Astrocyte (in vitro differentiated cells and primary cell): ENCODE measurements around the gene BRF1. TPM values are rescaled to one million over a fixed set of nuclear protein-coding genes. Genes with fewer than 3 reads are reported as not detected.
A peak's percentile ranks its signal among the peaks of the same experiment; 100 is the strongest.
"Not testable (repeated sequence)": the region's sequence is repeated elsewhere in the genome, so short reads cannot be mapped to it uniquely, and the experiment has no call there.

ENCODE experiments used
- DNase-seq: peaks from one replicate; pipeline ENCODE4 v3.0.0-alpha.2; 2010; ENCODE audit warnings: low read depth
- FAIRE-seq: peaks from 2 replicates; lab custom pipeline; 2011; peaks lifted over from hg19 to GRCh38; lab: Jason Lieb, UNC
- H2AFZ ChIP-seq: 2 replicates; pipeline ENCODE4 v1.6.0; 2012; ENCODE audit warnings: low read depth, low read length, inconsistent platforms
- H3K27ac ChIP-seq: 2 replicates; pipeline ENCODE4 v1.5.1; 2011; ENCODE audit warnings: low read depth, low read length, inconsistent platforms
- H3K27me3 ChIP-seq: 2 replicates; pipeline ENCODE4 v1.6.0; 2011; ENCODE audit warnings: low read length, inconsistent platforms; ENCODE audit not compliant: insufficient read depth
- H3K36me3 ChIP-seq: 2 replicates; pipeline ENCODE4 v1.5.1; 2011; ENCODE audit warnings: low read length, inconsistent platforms; ENCODE audit not compliant: insufficient read depth
- H3K4me1 ChIP-seq: 2 replicates; pipeline ENCODE4 v1.5.1; 2011; ENCODE audit warnings: low read length, inconsistent platforms; ENCODE audit not compliant: insufficient read depth
- H3K4me2 ChIP-seq: 2 replicates; pipeline ENCODE4 v1.6.0; 2012; ENCODE audit warnings: low read length, inconsistent platforms
- H3K4me3 ChIP-seq: 2 replicates; pipeline ENCODE4 v1.5.1; 2011; ENCODE audit warnings: low read depth, mild to moderate bottlenecking, low read length, inconsistent platforms; ENCODE audit not compliant: insufficient read depth
- H3K79me2 ChIP-seq: 2 replicates; pipeline ENCODE4 v1.6.0; 2012; ENCODE audit warnings: mild to moderate bottlenecking, low read length, inconsistent platforms; ENCODE audit not compliant: insufficient read depth
- H3K9ac ChIP-seq: 2 replicates; pipeline ENCODE4 v1.6.0; 2012; ENCODE audit warnings: mild to moderate bottlenecking, low read length, inconsistent platforms
- H3K9me3 ChIP-seq: 2 replicates; pipeline ENCODE4 v1.5.1; 2012; ENCODE audit warnings: low read depth, mild to moderate bottlenecking, low read length, inconsistent platforms; ENCODE audit not compliant: insufficient read depth
- H4K20me1 ChIP-seq: 2 replicates; pipeline ENCODE4 v1.6.0; 2012; ENCODE audit warnings: low read length, inconsistent platforms; ENCODE audit not compliant: insufficient read depth
- H3K27ac Mint-ChIP-seq: one replicate; pipeline ENCODE4 v1.8.0; 2021; ENCODE audit warnings: mild to moderate bottlenecking, mixed read lengths; ENCODE audit not compliant: unreplicated experiment
- H3K27me3 Mint-ChIP-seq: one replicate; pipeline ENCODE4 v1.8.0; 2021; ENCODE audit warnings: low read depth, mixed read lengths; ENCODE audit not compliant: unreplicated experiment
- H3K36me3 Mint-ChIP-seq: one replicate; pipeline ENCODE4 v1.8.0; 2021; ENCODE audit warnings: low read depth, mixed read lengths; ENCODE audit not compliant: unreplicated experiment
- H3K4me1 Mint-ChIP-seq: one replicate; pipeline ENCODE4 v1.8.0; 2021; ENCODE audit warnings: low read depth, mixed read lengths; ENCODE audit not compliant: unreplicated experiment
- H3K4me3 Mint-ChIP-seq: one replicate; pipeline ENCODE4 v1.8.0; 2021; ENCODE audit warnings: mild to moderate bottlenecking, moderate library complexity, mixed read lengths; ENCODE audit not compliant: unreplicated experiment
- H3K9me3 Mint-ChIP-seq: one replicate; pipeline ENCODE4 v1.8.0; 2021; ENCODE audit warnings: mild to moderate bottlenecking, mixed read lengths; ENCODE audit not compliant: unreplicated experiment
- CTCF ChIP-seq: IDR thresholded peaks from 2 replicates; pipeline ENCODE4 v1.5.1; 2011; ENCODE audit warnings: low read depth, mild to moderate bottlenecking, inconsistent platforms, low read length, moderate library complexity; ENCODE audit not compliant: insufficient read depth
- EZH2 ChIP-seq: IDR thresholded peaks from 2 replicates; pipeline ENCODE4 v1.6.1; 2012; ENCODE audit warnings: mild to moderate bottlenecking, low read length, inconsistent platforms; ENCODE audit not compliant: insufficient read depth
- total RNA-seq: library from RNA; stranded (reverse); gene quantifications from 2 replicates; pipeline ENCODE4 v1.2.1, GENCODE V29; 2021

BRF1 gene
- total RNA-seq, 1 donor from 2014 or later: 20.5 TPM

GRCh38 chr14:105301103-105301914 lies 508 bp upstream of the BRF1 start:
- H3K79me2 ChIP-seq: peaks cover 38% of the 10 kb centered on the region
- Mint-ChIP-seq H3K9me3 (no peaks in the 10 kb centered on the region), H3K36me3 (peaks cover 1% of the 10 kb centered on the region), H3K4me1 (peaks cover 4% of the 10 kb centered on the region), H3K27me3 (no peaks in the 10 kb centered on the region), H3K4me3 (peak overlapping the region; percentile 89), H3K27ac (peak overlapping the region; percentile 66)
- peak overlapping the region; percentile 93 for H3K4me2 ChIP-seq
- no peaks in the 10 kb centered on the region for H3K27me3 ChIP-seq
- no peaks in the 10 kb centered on the region for H3K36me3 ChIP-seq
- peak overlapping the region; percentile 84 for H3K4me3 ChIP-seq
- H3K9me3 ChIP-seq: no peaks in the 10 kb centered on the region
- peak overlapping the region; percentile 93 for H3K9ac ChIP-seq
- TF ChIP-seq EZH2 (no peak), CTCF (no peak)
- FAIRE-seq: no peak
- H2AFZ ChIP-seq: peak overlapping the region; percentile 99
- DNase-seq: peak; percentile 77
- peaks cover 4% of the 10 kb centered on the region for H3K4me1 ChIP-seq
- H3K27ac ChIP-seq: peak overlapping the region; percentile 85
- H4K20me1 ChIP-seq: peaks cover 31% of the 10 kb centered on the region

- Histone ChIP-seq H3K27ac (peak overlapping the region; percentile 85), H3K79me2 (peaks cover 46% of the 10 kb centered on the region), H3K27me3 (no peaks in the 10 kb centered on the region), H4K20me1 (peaks cover 39% of the 10 kb centered on the region), H2AFZ (peak overlapping the region; percentile 99), H3K9me3 (no peaks in the 10 kb centered on the region), H3K4me3 (peak overlapping the region; percentile 84), H3K4me2 (peak overlapping the region; percentile 93), H3K9ac (peak overlapping the region; percentile 93), H3K4me1 (peaks cover 4% of the 10 kb centered on the region), H3K36me3 (no peaks in the 10 kb centered on the region)
- DNase-seq (no peak), FAIRE-seq (no peak)
- H3K4me3 Mint-ChIP-seq: peak overlapping the region; percentile 86
- H3K9me3 Mint-ChIP-seq: no peaks in the 10 kb centered on the region
- H3K27ac Mint-ChIP-seq: peak overlapping the region; percentile 49
- H3K36me3 Mint-ChIP-seq: no peaks in the 10 kb centered on the region
- peaks cover 4% of the 10 kb centered on the region for H3K4me1 Mint-ChIP-seq
- TF ChIP-seq CTCF (no peak), EZH2 (no peak)
- H3K27me3 Mint-ChIP-seq: no peaks in the 10 kb centered on the region
Observed at GRCh38 chr14:105299654-105300541, 903 bp downstream of the BRF1 start.

GRCh38 chr14:105297311-105297710 lies 3.5 kb downstream of the BRF1 start:
- not testable (repeated sequence) for H3K27me3 ChIP-seq, H3K27ac Mint-ChIP-seq, DNase-seq, H3K27ac ChIP-seq, H3K9me3 Mint-ChIP-seq, H3K4me1 ChIP-seq, H3K4me2 ChIP-seq, H2AFZ ChIP-seq, H3K4me1 Mint-ChIP-seq, H3K4me3 Mint-ChIP-seq, FAIRE-seq, H3K9me3 ChIP-seq, H3K9ac ChIP-seq, H3K27me3 Mint-ChIP-seq, H3K4me3 ChIP-seq, H3K36me3 Mint-ChIP-seq, H3K36me3 ChIP-seq
- Histone ChIP-seq H4K20me1 (peaks cover 65% of the 10 kb centered on the region), H3K79me2 (peaks cover 72% of the 10 kb centered on the region)
